HG02678 (cell line): ENCODE data around the gene F5.

Experiments
- ATAC-seq: cut with Tn5 transposase; IDR thresholded peaks from one replicate; pipeline ENCODE4 v1.9.1; 2021; ENCODE audit warnings: mild to moderate bottlenecking, moderate library complexity; ENCODE audit not compliant: unreplicated experiment

The F5 gene

GRCh38 chr1:169588785-169589485 is 2.7 kb upstream of the F5 start:
- no peak for ATAC-seq

- no peak for ATAC-seq
Observed at GRCh38 chr1:169588112-169588511, 1.8 kb upstream of the F5 start.

GRCh38 chr1:169586067-169586394 is 250 bp downstream of the F5 start:
- peak; percentile 21 for ATAC-seq

- no peak for ATAC-seq
Observed at GRCh38 chr1:169585181-169585580, 1.1 kb downstream of the F5 start.

GRCh38 chr1:169584483-169585144 is 1.7 kb downstream of the F5 start:
- no peak for ATAC-seq

GRCh38 chr1:169577981-169578738 is 8.1 kb downstream of the F5 start:
- ATAC-seq = no peak

GRCh38 chr1:169576935-169577331 is 9.3 kb downstream of the F5 start:
- no peak for ATAC-seq

GRCh38 chr1:169576241-169576934 is 9.9 kb downstream of the F5 start:
- no peak for ATAC-seq

GRCh38 chr1:169574336-169574735 is 11.9 kb downstream of the F5 start:
- ATAC-seq = no peak

- no peak for ATAC-seq
Observed at GRCh38 chr1:169572187-169572586, 14.1 kb downstream of the F5 start.

- ATAC-seq = no peak
Observed at GRCh38 chr1:169571450-169571849, 14.8 kb downstream of the F5 start.

- no peak for ATAC-seq
Observed at GRCh38 chr1:169570172-169570574, 16.1 kb downstream of the F5 start.

- no peak for ATAC-seq
Observed at GRCh38 chr1:169568497-169568896, 17.8 kb downstream of the F5 start.

- ATAC-seq = no peak
Observed at GRCh38 chr1:169565335-169566271, 20.7 kb downstream of the F5 start.

GRCh38 chr1:169563650-169564049 is 22.6 kb downstream of the F5 start:
- ATAC-seq = no peak

- no peak for ATAC-seq
Observed at GRCh38 chr1:169563019-169563615, 23.2 kb downstream of the F5 start.

- no peak for ATAC-seq
Observed at GRCh38 chr1:169561692-169562091, 24.6 kb downstream of the F5 start.

GRCh38 chr1:169557131-169557530 is 29.1 kb downstream of the F5 start:
- no peak for ATAC-seq

- peak; percentile 72 for ATAC-seq
Observed at GRCh38 chr1:169550294-169550693, 36.0 kb downstream of the F5 start.

- no peak for ATAC-seq
Observed at GRCh38 chr1:169548282-169548681, 38.0 kb downstream of the F5 start.
